GM18511 (cell line): ENCODE results near the gene SEMA3G.

Experiments used
- ATAC-seq: cut with Tn5 transposase; IDR thresholded peaks from one replicate; pipeline ENCODE4 v1.9.1; 2021; ENCODE audit warnings: mild to moderate bottlenecking, moderate library complexity; ENCODE audit not compliant: unreplicated experiment

SEMA3G gene

GRCh38 chr3:52440249-52440551 lies 4.7 kb downstream of the SEMA3G start:
- no peak for ATAC-seq

DNA sequence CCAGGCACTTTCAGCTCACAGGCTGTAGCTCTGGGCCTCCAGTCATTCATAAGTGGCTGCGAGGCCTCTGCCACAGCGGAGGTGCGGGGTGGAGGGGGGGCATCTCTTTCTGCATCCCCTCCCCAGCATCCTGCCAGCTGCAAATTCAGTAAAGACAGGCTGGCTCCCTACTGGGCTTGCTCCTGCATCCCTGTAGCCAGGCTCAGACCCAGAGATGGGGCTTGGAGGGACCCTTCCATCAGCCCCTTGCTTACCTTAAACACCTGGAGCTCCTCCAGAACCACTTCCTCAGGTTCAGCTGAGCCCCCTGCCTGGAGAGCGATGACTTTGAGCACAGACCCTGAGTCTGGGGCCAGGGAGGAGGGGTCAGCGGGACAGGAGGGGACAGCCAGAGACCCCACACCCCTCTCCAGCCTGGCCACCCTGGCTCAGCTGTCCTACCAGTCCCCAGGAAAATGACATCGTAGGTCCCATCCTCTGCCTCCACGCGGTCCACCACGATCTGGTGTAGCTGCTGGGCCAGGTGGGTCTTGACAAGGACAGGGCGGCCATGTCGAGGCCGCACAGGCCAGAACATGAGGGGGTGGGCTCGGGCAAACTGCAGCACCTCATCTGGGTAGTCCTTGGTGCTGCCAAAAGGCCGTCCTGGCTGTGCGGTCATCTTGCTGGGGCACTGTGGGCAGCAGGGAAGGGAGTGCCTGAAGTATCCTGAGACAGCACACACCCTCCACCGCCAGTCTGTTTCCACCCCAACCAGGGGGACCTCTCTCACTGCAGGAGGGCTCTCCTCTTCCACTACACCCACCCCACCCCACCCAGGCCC lies 5.3 kb downstream of the SEMA3G start:
- no peak for ATAC-seq

GRCh38 chr3:52438579-52439425 lies 6.1 kb downstream of the SEMA3G start:
- ATAC-seq, result no peak

- ATAC-seq, result no peak
These were observed 6.9 kb downstream of the SEMA3G start for GRCh38 chr3:52438104-52438376.

- no peak for ATAC-seq
These were observed 7.4 kb downstream of the SEMA3G start for GRCh38 chr3:52437326-52438103.

DNA sequence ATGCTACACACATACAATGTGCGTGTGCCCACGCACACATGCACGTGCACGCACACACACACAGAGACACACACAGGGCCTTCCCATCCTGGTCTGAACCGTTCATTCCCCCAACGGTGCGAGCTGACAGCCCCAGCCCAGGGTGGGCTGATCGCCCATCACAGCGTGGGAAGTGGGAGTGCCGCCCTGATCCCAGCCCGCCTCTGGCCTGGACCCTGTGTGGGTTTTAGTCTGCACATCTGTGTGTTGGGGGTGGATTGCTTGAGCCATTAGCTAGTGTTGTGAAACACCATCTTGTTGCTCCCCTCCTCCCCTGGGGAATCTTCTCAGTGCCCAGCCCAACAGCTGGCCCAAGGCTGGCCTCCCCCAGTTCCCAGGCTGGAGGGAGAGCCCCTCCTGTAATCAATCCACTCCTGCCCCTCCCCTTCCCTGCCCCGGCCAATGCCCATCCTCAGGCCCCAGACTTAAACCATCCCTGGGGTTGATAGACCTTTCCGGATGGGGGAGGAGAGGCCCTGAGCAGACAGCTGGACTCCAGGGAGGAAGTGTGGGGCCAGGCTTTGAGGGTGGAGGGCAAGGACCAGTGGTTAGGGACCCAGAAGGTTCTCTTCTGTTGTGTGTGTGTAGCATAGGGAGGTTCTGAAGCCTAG lies 8.3 kb downstream of the SEMA3G start:
- ATAC-seq, result no peak

DNA sequence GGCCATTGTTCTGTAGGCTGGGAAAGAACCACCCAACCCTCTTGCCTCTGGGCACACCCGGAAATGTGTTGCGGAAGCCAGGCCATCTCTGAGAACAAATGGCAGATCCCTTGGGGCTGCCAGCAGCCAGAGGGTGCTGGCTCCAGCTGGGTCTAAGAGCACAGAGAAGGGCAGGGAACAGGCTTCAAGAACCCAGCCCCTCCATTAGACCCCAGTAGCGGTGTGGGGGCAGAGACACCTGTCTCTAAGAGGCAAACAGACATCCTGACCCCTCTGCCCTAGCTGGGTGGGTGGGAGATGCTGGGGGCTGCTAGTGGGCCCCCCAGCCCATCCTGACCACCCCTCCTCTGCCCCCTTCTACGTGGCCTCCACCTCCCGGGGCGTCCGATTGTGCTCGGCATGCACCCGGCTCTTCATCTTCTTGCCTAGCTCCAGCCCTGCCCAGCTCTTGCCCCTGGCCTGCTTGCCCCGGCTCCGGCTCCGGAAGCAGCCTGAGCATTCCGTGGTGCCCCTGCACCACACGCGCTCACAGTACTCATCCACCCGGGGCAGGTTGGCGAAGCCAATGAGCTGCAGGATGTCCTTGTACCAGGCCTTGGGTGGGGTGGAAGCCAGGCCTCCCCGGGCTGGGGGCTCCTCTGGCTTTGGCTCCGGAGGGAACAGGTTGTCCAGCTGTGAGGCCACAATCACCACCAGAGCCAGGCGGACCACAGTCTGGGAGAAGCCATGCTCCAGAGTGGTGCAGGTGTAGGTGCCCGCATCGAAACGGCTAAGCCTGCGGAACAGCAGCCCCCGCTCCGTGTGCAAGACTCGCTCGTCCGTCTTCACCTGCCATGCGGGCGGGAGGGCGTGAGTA lies 9.4 kb downstream of the SEMA3G start:
- no peak for ATAC-seq

GRCh38 chr3:52434491-52435115 lies 10.3 kb downstream of the SEMA3G start:
- no peak for ATAC-seq

DNA sequence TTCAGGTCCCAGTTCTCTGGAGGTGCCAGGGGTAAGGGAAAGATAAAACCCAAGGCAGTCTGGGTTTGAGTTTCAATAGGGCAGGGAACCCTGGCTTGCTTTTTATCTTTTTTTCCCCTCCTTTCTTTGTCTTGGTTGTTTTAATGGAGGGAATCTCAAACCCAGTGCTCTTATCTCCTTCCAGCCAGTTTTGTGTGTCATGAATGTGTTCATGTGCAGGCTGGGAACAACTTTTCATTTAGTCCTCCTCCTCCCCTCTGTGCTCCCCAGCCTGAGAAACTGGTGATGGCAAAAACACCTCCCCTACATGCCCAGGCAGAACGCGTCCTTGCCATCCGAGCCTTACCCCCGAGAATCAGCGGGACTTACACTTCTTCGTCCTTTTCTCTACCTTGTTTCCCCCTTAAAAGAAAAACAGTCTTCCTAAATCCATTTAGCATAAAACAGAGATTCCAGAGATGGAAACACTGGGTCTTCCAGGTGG lies 10.9 kb downstream of the SEMA3G start:
- ATAC-seq, result no peak

- ATAC-seq, result no peak
These were observed 11.4 kb downstream of the SEMA3G start for GRCh38 chr3:52433328-52433995.

- no peak for ATAC-seq
These were observed 12.2 kb downstream of the SEMA3G start for GRCh38 chr3:52432691-52433141.

DNA sequence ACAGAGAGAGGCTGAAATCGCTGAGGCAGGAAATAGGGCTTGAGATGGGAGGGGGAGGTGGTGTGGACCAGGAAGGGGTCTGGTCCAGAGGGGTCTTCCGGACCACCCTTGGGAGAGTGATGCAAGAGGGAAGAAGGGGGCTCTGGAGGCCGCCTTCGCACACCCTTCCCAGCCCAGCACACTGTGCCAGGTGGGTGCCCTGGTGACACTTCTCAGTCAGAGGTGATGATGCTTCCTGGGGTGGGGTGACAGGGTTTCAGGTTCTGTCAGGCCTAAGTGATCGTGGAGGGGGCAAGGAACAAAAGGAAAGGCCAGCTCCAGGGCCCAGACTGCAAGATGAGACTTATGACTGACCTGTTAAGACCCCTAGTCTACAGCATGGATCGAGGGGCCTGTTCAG lies 12.7 kb downstream of the SEMA3G start:
- no peak for ATAC-seq

- no peak for ATAC-seq
These were observed 13.3 kb downstream of the SEMA3G start for GRCh38 chr3:52431459-52432223.

DNA sequence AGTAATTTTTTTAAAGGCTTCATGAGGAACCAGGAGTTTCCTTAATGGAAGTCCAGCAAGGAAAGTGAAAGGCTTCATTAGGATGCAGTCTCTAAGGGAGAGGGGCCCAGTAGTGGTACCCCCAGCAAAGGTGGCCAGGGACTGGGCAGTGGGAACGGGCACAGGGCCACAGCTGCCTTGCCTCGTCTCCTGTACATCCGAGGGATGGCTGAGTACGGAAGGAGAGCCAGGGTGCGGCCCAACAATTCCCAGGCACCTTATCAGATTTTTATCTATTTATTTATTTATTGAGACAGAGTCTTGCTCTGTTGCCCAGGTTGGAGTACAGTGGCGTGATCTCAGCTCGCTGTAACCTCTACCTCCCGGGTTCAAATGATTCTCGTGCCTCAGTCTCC lies 14.5 kb downstream of the SEMA3G start:
- ATAC-seq, result no peak

GRCh38 chr3:52429779-52430415 lies 15.0 kb downstream of the SEMA3G start:
- ATAC-seq, result no peak

DNA sequence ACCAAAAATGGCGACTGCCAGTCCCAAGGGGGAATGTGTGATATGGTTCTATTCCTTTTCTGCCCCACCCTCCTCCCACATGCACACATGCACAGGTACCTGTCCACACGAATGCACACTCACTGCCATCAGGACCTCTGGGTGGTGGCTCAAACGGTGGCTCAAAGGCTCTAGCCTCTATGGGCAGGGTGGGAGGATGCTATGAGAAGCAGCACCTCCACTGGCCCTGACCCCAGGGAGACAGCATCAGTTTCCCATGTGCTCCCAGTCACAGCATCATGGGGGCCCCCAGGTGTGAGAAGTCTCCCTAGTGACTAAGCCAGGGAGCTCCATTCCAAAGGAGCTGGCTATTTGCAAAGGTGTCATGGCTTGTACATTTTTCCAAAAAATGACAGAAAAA lies 15.9 kb downstream of the SEMA3G start:
- no peak for ATAC-seq

- no peak for ATAC-seq
These were observed 16.5 kb downstream of the SEMA3G start for GRCh38 chr3:52428151-52429005.
